ENCODE results near the gene ZNF19. TPM values are rescaled to one million over a fixed set of nuclear protein-coding genes. Genes with fewer than 3 reads are reported as not detected.

The ZNF19 gene
- total and polyA plus RNA-seq, 2 donors (not counting 3 experiments of a cell fraction or from before 2014, with no cell fraction given) = 0.98 to 2.6 TPM

DNA sequence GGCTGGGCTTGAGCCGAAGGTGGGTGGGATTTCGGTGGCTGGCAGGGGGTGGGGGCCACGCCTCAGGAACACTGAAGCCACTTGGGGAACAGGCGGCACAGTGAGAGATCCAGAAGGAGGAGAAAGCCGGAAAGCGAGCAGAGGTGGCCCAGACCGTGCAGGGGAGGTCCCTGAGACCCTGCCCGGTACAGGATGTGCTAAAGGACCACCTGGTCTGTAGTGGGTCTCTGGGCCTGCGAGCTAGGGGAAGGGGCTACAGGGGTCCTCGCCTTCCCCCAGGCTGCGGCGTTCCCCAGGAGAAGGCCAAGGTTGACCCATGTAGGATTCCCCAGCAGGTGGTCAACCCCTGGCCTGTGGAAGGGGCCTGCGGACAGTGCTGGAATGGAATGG is 47.1 kb downstream of the ZNF19 start, which contains the start of gene TLE7:
Gene TLE7 (minus strand): TSS at position 4 of the 390 bp plus-strand sequence. CDS start 8,730 bp downstream, outside the sequence.
- no peaks in the 10 kb centered on the region for H3K4me1 ChIP-seq (ENCODE audit: control insufficient read depth, extremely low read depth, insufficient read depth, low read length)
- ChIA-PET CTCF (no interaction called here), POLR2A (no interaction called here)
- TF ChIP-seq GATA2 (IDR thresholded peaks at IDR 0.05; ENCODE audit: insufficient read depth, insufficient read length, low read depth, low read length) (no peak), JUN (IDR thresholded peaks at IDR 0.05; ENCODE audit: borderline replicate concordance, insufficient read depth, insufficient read length, low read depth) (no peak), EZH2 (IDR thresholded peaks at IDR 0.05; ENCODE audit: borderline replicate concordance, low read depth, low read length, severe bottlenecking) (no peak), POLR2AphosphoS5 (IDR thresholded peaks at IDR 0.05; ENCODE audit: insufficient read depth, low read depth, low read length) (no peak), POLR2A (IDR thresholded peaks at IDR 0.05; ENCODE audit: low read depth, low read length) (no peak), CTCF (IDR thresholded peaks at IDR 0.05; ENCODE audit: extremely low read depth in 1 of 2, insufficient read depth in 1 of 2, low read depth in 1 of 2, low read length in 2 of 2) (no peak), MYC (IDR thresholded peaks at IDR 0.05; ENCODE audit: low read depth, low read length) (no peak), FOS (IDR thresholded peaks at IDR 0.05; ENCODE audit: borderline replicate concordance, insufficient read depth, low read length) (no peak)
- TF ChIP-seq, protein P1, sequence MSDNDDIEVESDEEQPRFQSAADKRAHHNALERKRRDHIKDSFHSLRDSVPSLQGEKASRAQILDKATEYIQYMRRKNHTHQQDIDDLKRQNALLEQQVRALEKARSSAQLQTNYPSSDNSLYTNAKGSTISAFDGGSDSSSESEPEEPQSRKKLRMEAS (IDR thresholded peaks at IDR 0.05; ENCODE audit: insufficient read depth, insufficient read length) = no peak
- FAIRE-seq (no peak), DNase-seq (ENCODE audit: low read depth, low spot score) (no peak)
- no peaks in the 10 kb centered on the region for H4K20me1 ChIP-seq (replicated peaks; ENCODE audit: control insufficient read depth, extremely low read depth, insufficient read depth, low read length)
- no peak within 1 kb of the TSS for H3K4me3 ChIP-seq (replicated peaks in 1 of 3; ENCODE audit: insufficient read depth in 1 of 3, low read depth in 1 of 3, low read length in 3 of 3)
- H3K27me3 ChIP-seq (ENCODE audit: control insufficient read depth in 2 of 2, insufficient read depth in 2 of 2, low read length in 2 of 2) = no peaks in the 10 kb centered on the region
- BruUV-seq (replicated peaks) = no TSS peak
- no peak within 1 kb of the TSS for H3K4me2 ChIP-seq (ENCODE audit: insufficient read depth, low read length)
- no peaks in the 10 kb centered on the region for H3K9me1 ChIP-seq (replicated peaks; ENCODE audit: control insufficient read depth, extremely low read depth, insufficient read depth, low read length)
- H3K27ac ChIP-seq (ENCODE audit: insufficient read depth, low read depth, low read length) = no peak within 1 kb of the TSS
- dilution Hi-C loops (cut with MboI; ENCODE audit: extremely low pct_ligation_motif_present, low sequenced_read_pairs) = no loop called here
- peaks cover 1% of the 10 kb centered on the region for H3K9me3 ChIP-seq (replicated peaks; ENCODE audit: control insufficient read depth, insufficient read depth, low read length)
- H3K79me2 ChIP-seq (ENCODE audit: control insufficient read depth, insufficient read depth, low read length) = no peaks in the 10 kb centered on the region
- no peak within 1 kb of the TSS for H2AFZ ChIP-seq (ENCODE audit: low read depth, low read length)
- no peak within 1 kb of the TSS for H3K9ac ChIP-seq (replicated peaks; ENCODE audit: extremely low read depth, insufficient read depth, low read length)
- intact Hi-C loops (cut with micrococcal nuclease) = no loop called here
- no peaks in the 10 kb centered on the region for H3K36me3 ChIP-seq (ENCODE audit: control insufficient read depth in 2 of 2, extremely low read depth in 1 of 2, insufficient read depth in 2 of 2, low read length in 2 of 2)

Data from endothelial cell of umbilical vein (primary cell).